ENCODE results near the gene HMGN1.

Gene HMGN1

DNA sequence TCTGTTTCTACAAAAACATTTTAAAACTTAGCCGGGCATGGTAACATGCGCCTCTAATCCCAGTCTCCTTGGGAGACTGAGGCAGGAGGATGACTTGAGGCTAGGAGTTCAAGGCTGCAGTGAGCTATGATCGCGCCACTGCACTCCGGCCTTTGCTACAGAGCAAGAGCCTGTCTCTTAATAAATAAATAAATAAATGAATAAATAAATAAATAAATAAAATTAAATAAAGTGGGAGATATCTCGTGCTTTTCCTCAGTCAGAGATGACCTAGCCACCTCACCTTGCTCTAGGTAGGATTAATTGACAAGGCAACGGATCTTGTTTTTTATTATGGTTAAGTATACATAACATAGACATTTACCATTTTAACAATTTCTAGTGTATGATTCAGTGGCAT is 21.2 kb downstream of the HMGN1 start:
- DNase-seq, result no peak

- no peak for DNase-seq
Measured at GRCh38 chr21:39326607-39327307, 22.1 kb downstream of the HMGN1 start.

- DNase-seq, result no peak
Measured at GRCh38 chr21:39325458-39325857, 23.4 kb downstream of the HMGN1 start.

- DNase-seq, result no peak
Measured at GRCh38 chr21:39321424-39321823, 27.5 kb downstream of the HMGN1 start.

- no peak for DNase-seq
Measured at GRCh38 chr21:39319814-39320332, 29.0 kb downstream of the HMGN1 start.

GRCh38 chr21:39319251-39319756 is 29.6 kb downstream of the HMGN1 start:
- DNase-seq, result no peak

- DNase-seq, result no peak
Measured at GRCh38 chr21:39318091-39318959, 30.6 kb downstream of the HMGN1 start.

DNA sequence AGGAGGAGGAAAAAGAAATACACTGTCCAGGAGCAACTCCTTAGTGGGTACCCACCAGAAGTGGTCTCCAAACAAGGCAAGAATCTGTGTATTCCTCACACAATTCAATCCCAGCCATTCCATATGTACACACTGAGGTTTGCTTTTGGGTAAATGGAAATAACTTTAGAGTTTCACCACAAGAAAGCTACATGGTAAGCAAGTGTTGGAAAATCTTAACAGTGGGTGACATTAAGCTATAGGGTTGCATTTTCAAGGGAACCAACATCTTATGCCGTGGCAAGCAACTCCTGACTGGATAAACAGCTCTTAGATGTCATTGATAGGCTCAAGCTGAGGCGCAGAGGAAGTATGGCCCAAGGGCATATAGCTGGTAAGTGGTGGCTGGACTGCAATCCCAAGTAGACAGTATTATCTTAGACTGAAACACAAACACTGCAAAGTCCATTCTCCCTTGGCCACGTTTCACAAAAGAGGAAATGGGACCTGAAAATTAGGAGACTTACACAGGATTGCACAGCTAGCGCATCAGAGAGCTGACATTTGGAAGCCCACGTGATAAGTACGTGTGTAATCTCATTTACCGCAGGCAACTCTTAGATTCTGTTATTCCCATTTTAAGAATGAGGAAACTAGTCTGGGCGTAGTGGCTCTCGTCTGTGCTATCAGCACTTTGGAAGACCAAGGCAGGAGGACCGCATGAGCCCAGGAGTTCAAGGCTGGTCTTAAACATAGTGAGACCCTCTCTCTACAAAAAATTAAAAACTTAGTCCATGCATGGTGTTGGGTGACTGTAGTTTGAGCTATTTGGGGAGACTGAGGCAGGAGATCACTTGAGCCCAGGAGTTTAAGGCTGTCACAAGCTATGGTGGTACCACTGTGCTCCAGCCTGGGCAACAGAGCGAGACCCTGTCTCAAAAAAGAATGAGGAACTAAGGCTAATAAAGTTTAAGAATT is 31.5 kb downstream of the HMGN1 start:
- DNase-seq, result no peak

GRCh38 chr21:39316729-39317128 is 32.2 kb downstream of the HMGN1 start:
- no peak for DNase-seq

- no peak for DNase-seq
Measured at GRCh38 chr21:39315603-39316445, 33.1 kb downstream of the HMGN1 start.

DNA sequence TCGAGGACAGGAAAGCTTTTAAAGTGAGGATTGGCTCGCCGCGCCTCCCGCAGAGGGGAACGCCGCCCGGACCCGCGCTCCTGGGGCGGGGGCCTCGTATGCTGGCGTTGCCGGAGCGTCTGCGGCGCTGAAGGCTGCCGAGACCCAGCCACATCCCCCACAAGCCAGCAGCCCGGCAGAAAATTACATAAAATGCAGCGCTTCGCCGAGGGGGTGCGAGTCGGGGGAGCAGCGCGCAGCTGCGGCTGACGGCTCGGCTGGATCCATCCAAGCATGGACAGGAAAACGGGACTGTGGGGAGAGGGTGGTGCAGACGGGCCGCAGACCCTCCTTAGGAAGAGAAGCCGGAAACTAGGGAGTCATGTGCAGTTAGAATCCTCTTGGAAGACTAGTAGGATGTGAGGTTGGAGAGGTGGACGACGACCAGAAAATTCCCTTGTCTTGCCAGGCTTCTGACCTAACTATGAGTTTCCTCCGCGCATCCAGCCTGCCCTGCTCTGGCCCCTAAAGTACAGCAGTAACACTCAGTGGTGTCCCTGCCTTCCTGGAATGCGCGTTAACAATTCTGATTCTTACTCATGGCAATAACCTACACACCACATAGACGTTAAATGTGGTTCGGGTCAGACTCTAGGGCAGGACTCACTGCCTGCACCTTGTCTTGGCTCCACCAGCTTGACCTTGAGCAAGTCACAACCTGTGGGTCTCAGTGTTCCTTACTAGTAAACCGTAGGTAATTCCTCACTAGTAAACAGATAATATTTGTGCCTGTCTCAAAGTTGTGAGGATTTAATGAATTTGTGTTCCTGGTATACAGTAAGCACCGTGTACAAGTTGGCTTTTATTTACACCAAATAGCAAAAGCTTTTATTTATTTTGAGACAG is 34.5 kb downstream of the HMGN1 start:
- DNase-seq, result peak; percentile 54 to 65

- DNase-seq, result peak; percentile 76 to 81
Measured at GRCh38 chr21:39313571-39314142, 35.2 kb downstream of the HMGN1 start, which contains the start of gene BRWD1. Gene BRWD1, minus strand, starts transcription at chr21:39313632. Its CDS starts 141 bp downstream, at chr21:39313491.

DNA sequence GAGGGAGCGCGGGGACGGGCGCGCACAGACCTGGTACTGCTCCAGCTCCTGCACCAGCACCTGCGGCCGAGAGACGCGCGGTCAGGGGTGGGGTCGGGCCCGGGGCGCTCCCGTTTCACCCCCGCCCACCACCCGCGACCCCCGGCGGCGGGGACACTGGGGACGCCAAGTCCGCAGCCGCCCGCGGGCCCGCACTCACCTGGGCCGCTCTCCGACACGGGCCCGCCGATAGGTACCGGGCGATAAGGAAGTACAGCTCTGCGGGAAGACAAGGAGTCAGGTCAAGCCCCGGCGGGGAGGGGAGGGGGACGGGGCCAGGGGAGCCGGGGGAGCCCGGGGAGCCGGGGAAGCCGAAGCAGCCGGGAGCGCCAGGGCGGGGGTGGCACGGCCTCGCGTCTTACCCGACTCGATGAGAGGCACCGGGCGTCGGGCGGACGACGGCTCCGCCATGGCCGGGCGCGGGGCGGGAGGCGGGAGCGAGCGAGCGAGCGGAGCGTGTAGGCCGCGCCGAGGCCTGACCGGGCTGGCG is 35.8 kb downstream of the HMGN1 start:
- peak; percentile 33 to 61 for DNase-seq

GRCh38 chr21:39312112-39313041 is 36.5 kb downstream of the HMGN1 start:
- peak; percentile 95 for DNase-seq

DNA sequence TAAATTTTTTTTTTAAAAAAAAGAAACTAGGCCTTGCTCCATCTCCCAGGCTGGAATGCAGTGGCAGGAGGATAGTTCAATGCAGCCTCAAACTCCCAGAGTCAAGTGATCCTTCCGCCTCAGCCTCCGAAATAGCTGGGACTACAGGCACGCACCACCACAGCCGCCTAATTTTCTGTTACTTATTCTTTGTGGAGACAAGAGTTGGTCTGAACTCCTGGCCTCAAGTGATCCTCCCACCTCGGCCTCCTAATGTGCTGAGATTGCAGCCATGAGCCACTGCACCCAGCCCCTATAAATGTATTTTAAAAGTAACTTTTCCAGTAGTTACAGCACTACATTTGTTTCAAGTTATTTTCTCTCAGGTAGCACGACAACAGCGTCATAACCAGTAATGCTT is 37.7 kb downstream of the HMGN1 start:
- DNase-seq, result no peak

DNA sequence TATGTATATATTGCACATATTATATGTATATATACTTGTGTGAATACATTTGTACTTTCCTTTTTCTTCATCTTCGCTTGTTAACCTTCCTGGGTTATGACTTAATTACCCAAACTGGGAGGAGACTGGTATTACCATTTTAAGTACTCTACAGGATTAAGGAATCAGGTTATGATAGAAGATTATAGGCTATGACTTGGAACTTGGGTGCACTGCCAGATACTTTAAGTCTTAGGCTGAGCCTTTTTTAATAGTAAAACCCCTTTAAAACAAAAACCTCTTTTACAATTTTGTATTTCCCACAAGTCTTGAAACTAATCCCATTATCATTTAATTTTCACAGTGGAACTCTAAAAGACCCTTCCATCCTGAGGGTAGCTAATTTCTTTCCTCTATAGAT is 41.4 kb downstream of the HMGN1 start:
- no peak for DNase-seq

DNA sequence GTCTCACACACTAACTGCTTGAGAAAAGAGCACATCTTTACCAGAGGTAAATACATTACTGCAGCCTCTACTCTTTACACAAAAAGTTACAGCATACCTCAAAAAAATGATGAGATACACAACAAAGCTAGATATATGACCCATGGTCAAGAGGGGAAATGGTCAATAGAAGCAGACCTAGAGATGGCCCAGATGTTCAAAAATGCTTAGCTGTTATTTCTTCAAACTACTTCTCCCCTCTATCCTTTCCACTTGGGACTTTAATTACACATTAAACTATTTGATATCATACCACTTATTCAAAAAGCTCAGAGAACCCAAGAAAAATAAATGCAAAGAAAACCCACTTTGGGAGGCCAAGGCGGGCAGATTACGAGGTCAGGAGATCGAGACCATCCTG is 48.3 kb downstream of the HMGN1 start:
- DNase-seq, result no peak

DNA sequence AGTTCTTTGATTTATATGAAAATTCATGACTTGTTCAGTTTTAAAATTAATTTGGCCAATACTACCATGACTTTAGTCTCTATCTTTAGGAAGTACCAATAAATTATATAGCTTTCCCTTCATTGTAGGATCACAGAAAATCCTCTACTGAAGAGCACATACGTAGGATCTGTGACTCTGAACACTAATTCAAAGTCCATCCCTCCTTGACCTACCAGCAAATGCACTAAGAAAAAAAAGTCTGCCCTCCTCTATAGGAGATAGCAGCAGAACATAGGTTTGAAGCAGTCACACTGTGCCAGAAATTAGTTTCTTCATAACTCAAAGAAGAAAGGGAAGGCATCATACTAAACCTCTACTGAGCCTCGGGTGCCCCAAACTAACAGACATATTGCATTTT is 52.0 kb downstream of the HMGN1 start:
- no peak for DNase-seq
